SK-N-SH (cell line): ENCODE data around the gene PTCRA. TPM values are rescaled to one million over a fixed set of nuclear protein-coding genes. Genes with fewer than 3 reads are reported as not detected.

Source experiments
- CTCF ChIA-PET: fragments of 300-600, 350-600 bp; formaldehyde crosslinking; extraction: SDS; loops from one replicate; lab custom pipeline; 2021; lab: Yijun Ruan, JAX
- POLR2A ChIA-PET: fragments of 350-600 bp; sonication (Branson Sonifier 250); formaldehyde crosslinking; extraction: SDS; loops from one replicate; lab custom pipeline; 2020; ENCODE audit warnings: antibody characterized with exemption, inconsistent platforms; lab: Yijun Ruan, JAX
- DNase-seq: peaks from one replicate; pipeline ENCODE4 v3.0.0; 2012
- H2AFZ ChIP-seq: fragments of 200-600 bp; sonication (generic); 2 replicates; pipeline ENCODE4 v1.8.1; 2016; ENCODE audit warnings: antibody characterized with exemption, mild to moderate bottlenecking, low read depth
- H3F3A ChIP-seq: fragments of 200-600 bp; sonication (generic); replicated peaks from 2 replicates; pipeline ENCODE3; 2016; ENCODE audit warnings: antibody characterized with exemption, mild to moderate bottlenecking; ENCODE audit not compliant: insufficient read depth
- H3K27ac ChIP-seq, 2 experiments: fragments of 200-500 bp in 1 of 2; fragments of 200-600 bp in 1 of 2; sonication (Bioruptor generic) in 1 of 2; sonication (generic), shearing (Covaris generic) in 1 of 2; 2 replicates each; pipeline versions ENCODE4 v1.5.1 to v1.6.1; 2014 to 2016; ENCODE audit warnings: low read depth in 2 of 2, inconsistent platforms in 1 of 2, low read length in 1 of 2, mild to moderate bottlenecking in 1 of 2, mixed read lengths in 1 of 2
- H3K27me3 ChIP-seq: fragments of 200-600 bp; sonication (generic), shearing (Covaris generic); 2 replicates; pipeline ENCODE4 v1.6.1; 2016; ENCODE audit warnings: mixed run types; ENCODE audit not compliant: insufficient read depth
- H3K36me3 ChIP-seq, 2 experiments: fragments of 200-500 bp in 1 of 2; fragments of 200-600 bp in 1 of 2; sonication (Bioruptor generic) in 1 of 2; sonication (generic) in 1 of 2; replicated peaks in 1 of 2; 2 replicates each; pipeline versions ENCODE3 to v1.5.1; 2014 to 2016; ENCODE audit warnings: low read length in 1 of 2, mild to moderate bottlenecking in 1 of 2; ENCODE audit not compliant: insufficient read depth in 2 of 2, control insufficient read depth in 1 of 2
- H3K4me1 ChIP-seq, 2 experiments: fragments of 200-500 bp in 1 of 2; fragments of 200-600 bp in 1 of 2; sonication (Bioruptor generic) in 1 of 2; sonication (generic), shearing (Covaris generic) in 1 of 2; 2 replicates each; pipeline versions ENCODE4 v1.5.1 to v1.6.1; 2014 to 2016; ENCODE audit warnings: low read depth in 1 of 2, low read length in 1 of 2, mixed run types in 1 of 2; ENCODE audit not compliant: insufficient read depth in 2 of 2, control insufficient read depth in 1 of 2
- H3K4me2 ChIP-seq: fragments of 200-600 bp; sonication (generic), shearing (Covaris generic); 2 replicates; pipeline ENCODE4 v1.6.1; 2017; ENCODE audit warnings: mixed run types
- H3K4me3 ChIP-seq, 2 experiments: fragments of 200-500 bp in 1 of 2; fragments of 200-600 bp in 1 of 2; sonication (Bioruptor generic) in 1 of 2; sonication (generic), shearing (Covaris generic) in 1 of 2; 2 replicates each; pipeline versions ENCODE4 v1.5.1 to v1.8.1; 2014 to 2016; ENCODE audit warnings: low read depth in 2 of 2, inconsistent platforms in 1 of 2, low read length in 1 of 2, mild to moderate bottlenecking in 1 of 2, mixed read lengths in 1 of 2, moderate library complexity in 1 of 2
- H3K79me2 ChIP-seq: fragments of 200-600 bp; sonication (generic); 2 replicates; pipeline ENCODE4 v1.8.1; 2017; ENCODE audit warnings: mild to moderate bottlenecking; ENCODE audit not compliant: insufficient read depth
- H3K9ac ChIP-seq: fragments of 200-600 bp; sonication (generic); 2 replicates; pipeline ENCODE4 v1.6.1; 2017; ENCODE audit warnings: mixed run types
- H3K9me2 ChIP-seq: fragments of 200-600 bp; sonication (generic); 2 replicates; pipeline ENCODE4 v1.6.1; 2017; ENCODE audit warnings: mixed run types
- H3K9me3 ChIP-seq: fragments of 200-600 bp; sonication (generic); 2 replicates; pipeline ENCODE4 v1.6.1; 2017; ENCODE audit warnings: mixed run types, mild to moderate bottlenecking, moderate library complexity
- H4K20me1 ChIP-seq: fragments of 200-600 bp; sonication (generic); 2 replicates; pipeline ENCODE4 v1.6.1; 2017; ENCODE audit warnings: mild to moderate bottlenecking, mixed run types; ENCODE audit not compliant: insufficient read depth
- CHD2 ChIP-seq: fragments of 150-350 bp; IDR thresholded peaks from 2 replicates; pipeline ENCODE4 v1.6.1; 2018; ENCODE audit warnings: low read length; ENCODE audit not compliant: partially characterized antibody
- ELF1 ChIP-seq: IDR thresholded peaks from 2 replicates; pipeline ENCODE4 v1.4.0; 2012
- FOSL2 ChIP-seq: IDR thresholded peaks from 2 replicates; pipeline ENCODE4 v1.4.0; 2012; ENCODE audit warnings: low read depth, mild to moderate bottlenecking, moderate library complexity, borderline replicate concordance
- GABPA ChIP-seq: IDR thresholded peaks from 2 replicates; pipeline ENCODE4 v1.4.0; 2012; ENCODE audit warnings: low read depth, mild to moderate bottlenecking
- GATA2 ChIP-seq: sonication (generic); formaldehyde crosslinking; IDR thresholded peaks from 2 replicates; pipeline ENCODE4 v1.5.0; 2020; ENCODE audit warnings: mild to moderate bottlenecking, missing genetic modification reagents
- JUND ChIP-seq: IDR thresholded peaks from 2 replicates; pipeline ENCODE4 v1.4.0; 2012
- MEF2A ChIP-seq: IDR thresholded peaks from 2 replicates; pipeline ENCODE4 v1.4.0; 2012; ENCODE audit warnings: low read depth, borderline replicate concordance
- MXI1 ChIP-seq: IDR thresholded peaks from 2 replicates; pipeline ENCODE4 v1.6.1; 2012; ENCODE audit warnings: mild to moderate bottlenecking, low read depth, low read length, improper control_type of control experiment
- NFIC ChIP-seq: IDR thresholded peaks from 2 replicates; pipeline ENCODE4 v1.4.0; 2012; ENCODE audit warnings: borderline replicate concordance
- NRF1 ChIP-seq: IDR thresholded peaks from 2 replicates; pipeline ENCODE4 v1.6.1; 2012; ENCODE audit warnings: low read depth, mild to moderate bottlenecking, low read length
- PBX3 ChIP-seq: IDR thresholded peaks from 2 replicates; pipeline ENCODE4; 2012
- POLR2AphosphoS5 ChIP-seq: IDR thresholded peaks from 2 replicates; pipeline ENCODE4 v1.6.1; 2012; ENCODE audit warnings: low read depth, low read length
- RAD21 ChIP-seq: IDR thresholded peaks from 2 replicates; pipeline ENCODE4 v1.6.1; 2012; ENCODE audit warnings: mild to moderate bottlenecking, low read length
- RFX5 ChIP-seq: IDR thresholded peaks from 2 replicates; pipeline ENCODE4 v1.6.1; 2012; ENCODE audit warnings: mild to moderate bottlenecking, improper control_type of control experiment, low read length
- SMC3 ChIP-seq: IDR thresholded peaks from 2 replicates; pipeline ENCODE4 v1.6.1; 2012; ENCODE audit warnings: low read depth, low read length, improper control_type of control experiment
- TAF1 ChIP-seq: IDR thresholded peaks from 2 replicates; pipeline ENCODE4 v1.6.1; 2012; ENCODE audit warnings: low read depth, mild to moderate bottlenecking, low read length, moderate library complexity, borderline replicate concordance
- TCF12 ChIP-seq: IDR thresholded peaks from 2 replicates; pipeline ENCODE4 v1.4.0; 2012
- WGBS: methylation state at CpG from one replicate; pipeline ENCODE4 v1.1.6; 2017; ENCODE audit warnings: low lambda C conversion rate; 5-methylcytosine and 5-hydroxymethylcytosine counted together
- polyA plus RNA-seq, 3 experiments: library from polyadenylated mRNA; depleted of rRNA; stranded (reverse); fragments of >200 nt; gene quantifications; 2 replicates each; pipeline ENCODE4 v1.2.3, GENCODE V29; 2012
- TF ChIP-seq, protein P1 (sequence below): IDR thresholded peaks from 2 replicates; pipeline ENCODE4 v1.4.0; 2012; ENCODE audit warnings: low read depth, borderline replicate concordance

PTCRA gene
- polyA plus RNA-seq, 1 of the 3 experiments (the other 2 are of a cell fraction), result not detected

GRCh38 chr6:42937548-42938427, 21.9 kb downstream of the PTCRA start:
- H3K4me1 ChIP-seq, result peaks cover 0 to 4% of the 10 kb centered on the region in 2 experiments; a peak in 1 of 4 replicates
- H3K4me2 ChIP-seq, result no peak overlapping the region
- H3K27me3 ChIP-seq, result no peaks in the 10 kb centered on the region
- H3K9ac ChIP-seq, result no peak overlapping the region
- DNase-seq, result no peak
- WGBS, result 93% methylated on average over 10 of the region's 13 CpGs
- no peaks in the 10 kb centered on the region; the same call in 1 of the 2 replicates for H4K20me1 ChIP-seq
- TF ChIP-seq PBX3 (no peak), TCF12 (no peak), RAD21 (no peak), SMC3 (no peak), CHD2 (no peak), MXI1 (no peak), POLR2AphosphoS5 (no peak), RFX5 (no peak), GATA2 (CRISPR knock-in tag) (no peak), ELF1 (no peak), TAF1 (no peak), NFIC (no peak), MEF2A (no peak), JUND (no peak), GABPA (no peak), FOSL2 (no peak), NRF1 (no peak)
- TF ChIP-seq, protein P1, sequence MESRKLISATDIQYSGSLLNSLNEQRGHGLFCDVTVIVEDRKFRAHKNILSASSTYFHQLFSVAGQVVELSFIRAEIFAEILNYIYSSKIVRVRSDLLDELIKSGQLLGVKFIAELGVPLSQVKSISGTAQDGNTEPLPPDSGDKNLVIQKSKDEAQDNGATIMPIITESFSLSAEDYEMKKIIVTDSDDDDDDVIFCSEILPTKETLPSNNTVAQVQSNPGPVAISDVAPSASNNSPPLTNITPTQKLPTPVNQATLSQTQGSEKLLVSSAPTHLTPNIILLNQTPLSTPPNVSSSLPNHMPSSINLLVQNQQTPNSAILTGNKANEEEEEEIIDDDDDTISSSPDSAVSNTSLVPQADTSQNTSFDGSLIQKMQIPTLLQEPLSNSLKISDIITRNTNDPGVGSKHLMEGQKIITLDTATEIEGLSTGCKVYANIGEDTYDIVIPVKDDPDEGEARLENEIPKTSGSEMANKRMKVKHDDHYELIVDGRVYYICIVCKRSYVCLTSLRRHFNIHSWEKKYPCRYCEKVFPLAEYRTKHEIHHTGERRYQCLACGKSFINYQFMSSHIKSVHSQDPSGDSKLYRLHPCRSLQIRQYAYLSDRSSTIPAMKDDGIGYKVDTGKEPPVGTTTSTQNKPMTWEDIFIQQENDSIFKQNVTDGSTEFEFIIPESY, result no peak
- TF ChIP-seq, all 33 proteins: peak for 0
- H3F3A ChIP-seq, result no peaks in the 10 kb centered on the region
- H2AFZ ChIP-seq, result no peak overlapping the region
- ChIA-PET CTCF (interaction anchor here (1.0 kb wide), 1 partner anchor 9 kb away, joined by 5 read pairs; no protein-coding TSS in a partner anchor), POLR2A (no interaction called here)
- peaks cover 23% of the 10 kb centered on the region for H3K79me2 ChIP-seq
- no peak overlapping the region for H3K4me3 ChIP-seq
- no peaks in the 10 kb centered on the region for H3K9me3 ChIP-seq
- H3K36me3 ChIP-seq, result peaks cover 39 to 42% of the 10 kb centered on the region in 2 experiments
- H3K27ac ChIP-seq, result no peak overlapping the region
- no peaks in the 10 kb centered on the region for H3K9me2 ChIP-seq
